Glomerular visceral epithelial cell (primary cell): ENCODE results near the gene ROGDI.
"Not testable (repeated sequence)": the region's sequence is repeated elsewhere in the genome, so short reads cannot be mapped to it uniquely, and the experiment has no call there.

Experiments
- DNase-seq: peaks from one replicate; pipeline ENCODE4 v3.0.0-alpha.2; 2016; ENCODE audit errors: extremely low spot score

The ROGDI gene

DNA sequence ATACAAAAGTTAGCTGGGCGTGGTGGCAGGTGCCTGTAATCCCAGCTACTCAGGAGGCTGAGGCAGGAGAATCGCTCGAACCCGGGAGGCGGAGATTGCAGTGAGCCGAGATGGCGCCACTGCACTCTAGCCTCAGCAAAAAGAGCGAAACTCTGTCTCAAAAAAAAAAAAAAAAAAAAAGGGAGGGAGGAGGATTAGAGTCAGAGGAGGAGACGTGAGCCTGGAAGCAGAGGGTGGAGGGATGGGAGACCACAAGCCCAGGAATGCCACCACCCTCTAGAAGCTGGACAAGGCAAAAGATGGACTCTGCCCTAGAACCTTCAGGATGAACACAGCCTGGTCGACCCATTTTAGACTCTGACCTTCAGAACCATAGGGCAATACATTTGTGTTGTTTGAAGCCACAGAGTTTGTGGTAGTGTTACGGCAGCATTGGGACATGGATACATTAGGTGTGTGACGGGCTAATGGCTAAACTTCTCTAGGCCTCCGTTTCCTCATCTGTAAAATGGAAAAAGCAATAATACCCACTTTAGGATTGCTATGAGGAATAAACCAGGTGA, 9.4 kb downstream of the ROGDI start:
- DNase-seq = no peak

DNA sequence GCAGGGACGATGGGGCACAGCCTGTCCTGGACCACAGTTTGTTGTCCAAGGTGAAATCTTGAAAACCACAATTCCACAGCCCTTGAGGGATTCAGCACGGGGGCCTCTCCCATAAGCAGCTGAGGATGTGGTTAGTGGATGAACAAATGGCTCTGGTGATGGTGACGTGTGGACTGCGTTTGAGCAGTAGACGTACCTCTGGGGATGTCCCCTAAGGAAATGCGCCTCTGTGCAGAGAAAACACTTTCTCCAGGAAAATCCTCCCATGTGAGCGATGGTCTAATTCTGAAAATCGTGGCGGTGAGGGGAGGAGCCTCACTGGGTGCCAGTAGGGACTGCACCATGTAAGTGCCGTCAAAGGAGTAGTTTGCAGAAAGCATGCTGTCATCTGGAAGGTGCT, 11.6 kb downstream of the ROGDI start:
- no peak for DNase-seq

DNA sequence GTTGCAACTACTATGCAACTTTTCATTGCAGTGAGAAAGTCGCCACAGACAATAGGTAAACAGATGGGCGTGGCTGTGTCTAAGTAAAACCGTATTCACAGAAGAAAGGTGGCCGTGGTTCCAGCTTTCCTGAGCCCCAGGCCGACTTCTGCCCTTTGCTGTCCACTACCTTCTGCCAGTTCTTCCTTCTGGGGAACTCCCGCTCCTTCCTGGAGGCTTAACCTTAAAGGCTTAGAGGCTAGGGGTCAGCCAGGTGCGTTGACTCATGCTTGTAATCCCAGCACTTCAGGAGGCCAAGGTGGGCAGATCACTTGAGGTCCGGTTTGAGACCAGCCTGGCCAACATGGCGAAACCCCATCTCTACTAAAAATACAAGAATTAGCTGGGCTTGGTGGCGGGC, 12.2 kb downstream of the ROGDI start:
- no peak for DNase-seq

DNA sequence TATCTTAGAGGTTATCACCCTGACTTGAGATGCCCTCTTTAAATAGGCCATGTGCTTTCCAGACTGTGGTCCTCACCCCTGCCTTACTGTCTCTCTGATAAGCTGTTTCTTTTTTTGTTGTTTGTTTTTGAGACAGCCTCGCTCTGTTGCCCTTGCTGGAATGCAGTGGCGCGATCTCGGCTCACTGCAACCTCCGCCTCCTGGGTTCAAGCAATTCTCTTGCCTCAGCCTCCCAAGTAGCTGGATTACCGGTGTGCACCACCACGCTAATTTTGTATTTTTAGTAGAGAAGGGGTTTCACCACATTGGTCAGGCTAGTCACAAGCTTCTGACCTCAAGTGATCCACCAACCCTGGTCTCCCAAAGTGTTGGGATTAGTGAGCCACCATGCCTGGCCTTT, 13.5 kb downstream of the ROGDI start:
- no peak for DNase-seq

DNA sequence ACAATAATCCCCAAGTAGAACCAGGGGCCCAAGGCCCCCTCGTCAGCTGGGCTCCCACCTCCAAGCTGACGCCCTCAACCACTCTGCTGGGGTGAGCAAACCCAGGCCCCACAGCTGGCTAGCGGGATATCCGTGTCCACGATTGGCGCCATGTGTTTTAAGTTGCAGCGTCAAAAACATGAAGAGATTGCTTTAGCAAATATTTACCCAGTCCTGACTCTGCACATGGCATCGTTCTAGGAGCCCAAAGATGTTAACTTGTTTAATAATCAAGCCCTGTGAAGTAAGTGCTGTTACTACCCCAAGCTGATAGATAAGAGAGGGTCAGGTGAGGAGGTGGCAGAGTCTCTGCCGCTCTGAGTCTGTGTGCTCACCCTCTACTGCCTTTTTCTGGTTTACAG, 13.9 kb downstream of the ROGDI start:
- no peak for DNase-seq

DNA sequence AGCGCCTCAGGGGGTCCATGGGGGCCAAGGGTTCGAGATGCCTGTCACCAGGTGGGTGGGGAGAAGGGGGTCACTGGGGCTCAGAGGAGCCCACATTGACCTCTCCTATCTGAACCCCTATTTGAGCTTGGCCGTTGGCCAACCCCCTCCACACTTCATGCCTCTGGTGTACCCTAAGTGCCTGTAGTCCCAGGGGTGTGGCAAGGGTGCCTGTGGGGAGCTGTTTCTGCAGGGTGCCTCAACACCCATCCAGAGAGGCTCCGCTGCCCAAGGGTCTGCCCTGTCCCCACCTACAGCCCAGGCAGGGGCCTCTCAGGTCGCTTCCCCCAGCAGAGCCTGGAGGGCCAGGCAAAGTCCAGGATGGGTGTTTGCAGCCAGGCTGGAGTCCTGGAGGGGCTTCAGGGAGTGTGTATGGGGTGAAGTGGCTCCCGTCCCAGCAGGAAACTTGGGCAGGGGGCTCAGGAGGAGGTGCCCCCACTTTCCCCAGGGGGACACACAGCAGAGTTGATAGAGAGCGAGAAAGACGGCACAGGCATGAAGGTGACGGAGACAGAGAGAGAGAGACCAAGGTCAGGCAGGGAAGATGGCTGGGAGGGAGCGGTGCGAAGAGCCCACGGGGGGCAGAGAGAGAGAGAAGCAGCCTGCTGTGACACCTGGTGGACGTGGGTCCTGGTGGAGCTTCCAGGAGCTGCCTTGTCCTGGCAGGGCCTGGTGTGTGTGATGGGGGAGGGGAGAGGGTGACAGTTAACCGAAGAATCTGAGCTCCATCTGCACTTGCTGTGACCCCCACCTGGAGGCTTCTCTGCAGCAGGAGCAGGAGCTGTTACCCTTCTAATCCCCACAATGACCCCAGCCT, 14.6 kb downstream of the ROGDI start, which contains the start of gene SEPTIN12:
TSS of gene SEPTIN12 (minus strand) at position 719 of the 856 bp plus-strand sequence. CDS start at position 19, 700 bp downstream.
- DNase-seq = no peak

DNA sequence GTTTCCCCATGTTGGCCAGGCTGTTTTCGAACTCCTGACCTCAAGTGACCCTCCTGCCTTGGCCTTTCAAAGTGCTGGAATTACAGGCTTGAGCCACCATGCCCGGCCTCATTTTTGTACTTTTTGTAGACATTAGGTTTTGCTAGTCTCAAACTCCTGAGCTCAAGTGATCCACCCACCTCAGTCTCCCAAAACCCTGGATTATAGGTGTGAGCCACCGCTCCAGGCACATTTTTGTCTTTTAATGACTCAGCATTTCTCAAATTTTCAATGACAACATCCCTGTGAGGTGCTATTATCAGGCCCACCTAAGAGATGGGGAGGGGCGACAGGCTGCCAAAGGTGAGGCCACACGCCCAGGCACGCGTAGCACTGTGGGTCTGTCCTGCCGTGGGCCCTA, 15.4 kb downstream of the ROGDI start:
- no peak for DNase-seq

DNA sequence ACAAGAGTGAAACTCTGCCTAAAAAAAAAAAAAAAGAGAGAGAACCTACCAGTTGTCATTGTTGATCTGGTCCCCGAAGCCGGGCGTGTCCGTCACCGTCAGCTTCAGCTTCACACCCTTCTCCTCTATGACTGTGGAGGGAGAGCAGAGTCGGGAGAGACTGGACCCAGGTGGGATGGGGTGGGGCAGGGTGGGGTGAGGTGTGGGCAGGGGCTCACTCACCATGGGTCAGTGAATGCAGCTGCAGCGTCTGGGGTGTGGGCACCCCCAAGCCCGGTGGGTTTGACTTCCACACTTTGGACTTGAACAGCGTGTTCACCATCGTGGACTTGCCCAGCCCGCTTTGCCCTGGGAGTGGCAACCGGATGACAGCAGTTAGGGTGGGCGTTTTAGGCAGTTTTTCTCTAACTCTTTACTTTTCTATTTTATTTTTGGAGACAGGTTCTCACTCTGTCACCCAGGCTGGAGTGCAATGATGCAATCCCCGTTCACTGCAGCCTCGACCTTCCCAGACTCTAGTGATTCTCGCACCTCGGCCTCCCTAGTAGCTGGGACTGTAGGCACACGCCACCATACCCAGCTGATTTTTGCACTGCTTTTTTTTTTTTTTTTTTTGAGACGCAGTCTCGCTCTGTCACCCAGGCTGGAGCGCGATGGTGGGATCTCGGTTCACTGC, 16.5 kb downstream of the ROGDI start:
- DNase-seq = no peak

DNA sequence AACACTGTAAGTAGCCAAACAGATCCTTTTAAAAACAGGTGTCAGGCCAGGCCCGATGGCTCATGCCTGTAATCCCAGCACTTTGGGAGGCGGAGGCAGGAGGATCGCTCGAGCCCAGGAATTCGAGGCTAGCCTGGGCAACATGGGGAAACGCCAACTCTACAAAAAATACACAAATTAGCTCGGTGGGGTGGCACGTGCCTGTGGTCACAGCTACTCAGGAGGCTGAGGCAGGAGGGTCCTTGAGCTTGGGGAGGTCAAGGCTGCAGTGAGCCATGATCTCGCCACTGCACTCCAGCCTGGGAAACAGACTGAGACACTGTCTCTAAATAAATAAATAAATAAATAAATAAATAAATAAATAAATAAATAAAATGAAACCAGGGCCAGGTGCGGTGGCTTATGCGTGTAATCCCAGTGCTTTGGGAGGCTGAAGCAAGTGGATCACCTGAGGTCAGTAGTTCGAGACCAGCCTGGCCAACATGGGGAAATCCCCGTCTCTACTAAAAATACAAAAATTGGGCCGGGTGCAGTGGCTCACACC, 17.9 kb downstream of the ROGDI start:
- not testable (repeated sequence) for DNase-seq

DNA sequence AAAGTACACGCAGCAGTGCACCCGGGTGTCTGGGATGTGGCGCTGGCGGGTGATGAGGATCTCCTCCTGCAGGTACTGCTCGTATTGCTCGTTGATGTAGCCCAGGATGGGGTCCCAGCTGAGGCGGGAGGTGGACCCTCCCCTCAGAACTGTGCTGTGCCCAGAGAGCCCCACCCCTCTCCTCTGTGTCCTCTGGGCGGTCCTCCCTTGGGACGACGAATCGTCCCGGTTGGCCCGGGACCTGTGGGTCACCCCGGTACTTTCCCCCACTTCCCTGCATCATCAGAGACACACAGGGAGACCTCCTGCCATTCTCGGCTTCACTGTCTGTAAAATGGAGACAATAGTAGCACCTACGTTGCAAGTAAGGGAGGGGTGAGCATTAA, 18.5 kb downstream of the ROGDI start:
- no peak for DNase-seq

DNA sequence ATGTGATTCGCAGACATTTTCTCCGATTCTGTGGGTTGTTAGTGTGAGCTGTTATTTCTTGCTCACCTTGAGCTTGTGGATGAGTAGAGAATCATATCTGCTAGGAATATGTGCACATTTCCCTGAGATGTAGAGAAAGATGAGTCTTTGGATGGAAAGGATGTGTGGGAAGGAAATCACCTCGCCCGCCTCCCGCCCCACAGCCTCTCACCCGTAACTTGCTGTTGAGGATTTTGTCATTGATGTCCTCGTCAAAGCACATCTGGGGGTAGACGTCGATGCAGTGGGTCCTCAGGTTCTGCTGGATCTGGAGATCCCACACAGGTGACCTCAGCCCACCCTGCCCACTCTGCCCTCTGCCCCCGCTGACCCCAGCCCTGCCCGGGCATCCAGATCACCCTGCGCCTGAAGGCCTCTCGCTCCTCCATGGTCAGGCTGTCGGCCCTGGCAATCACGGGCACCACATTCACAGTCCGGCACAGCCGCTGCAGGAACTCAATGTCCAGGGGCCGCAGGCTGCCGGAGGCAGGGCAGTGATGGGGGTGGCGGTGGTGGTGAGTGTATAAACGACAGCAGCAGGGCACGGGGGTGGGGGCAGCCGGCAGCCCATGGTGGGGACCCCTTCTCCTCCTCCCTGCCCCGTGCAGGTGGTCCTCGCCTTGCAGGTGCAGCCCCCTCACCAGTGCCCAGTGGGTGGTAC, 19.0 kb downstream of the ROGDI start:
- no peak for DNase-seq

DNA sequence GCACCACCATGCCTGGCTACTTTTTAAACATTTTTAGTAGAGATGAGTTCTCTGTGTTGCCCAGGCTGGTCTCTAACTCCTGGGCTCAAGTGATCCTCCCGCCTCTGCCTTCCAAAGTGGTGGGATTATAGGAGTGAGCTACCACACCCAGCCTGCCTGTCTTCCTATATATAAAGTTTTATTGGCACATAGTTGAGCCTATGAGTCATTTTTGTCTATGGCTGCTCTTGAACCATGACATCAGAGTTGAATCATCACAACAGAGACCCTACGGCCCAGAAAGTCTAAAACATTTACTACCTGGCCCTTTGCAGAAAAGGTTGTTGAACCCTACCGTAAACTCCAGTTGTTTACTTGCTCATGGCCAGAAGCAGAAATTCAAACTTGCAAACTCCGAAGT, 22.2 kb downstream of the ROGDI start:
- DNase-seq = no peak

DNA sequence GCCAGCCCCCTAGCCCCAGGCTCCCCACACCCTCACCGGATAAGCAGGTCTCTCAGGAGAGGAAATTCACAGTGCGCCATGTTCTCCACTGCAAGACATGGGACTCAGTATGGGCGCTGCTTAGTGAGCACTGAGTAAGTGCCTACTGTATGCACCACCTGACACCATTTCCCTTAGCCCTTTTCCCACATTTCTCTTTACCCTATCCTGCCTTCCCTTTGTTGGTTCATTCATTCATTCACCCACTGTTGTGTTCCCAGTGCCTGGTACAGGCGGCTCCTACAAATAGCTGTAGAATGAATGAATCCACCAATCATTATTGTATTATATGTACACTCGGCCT, 24.4 kb downstream of the ROGDI start:
- no peak for DNase-seq

DNA sequence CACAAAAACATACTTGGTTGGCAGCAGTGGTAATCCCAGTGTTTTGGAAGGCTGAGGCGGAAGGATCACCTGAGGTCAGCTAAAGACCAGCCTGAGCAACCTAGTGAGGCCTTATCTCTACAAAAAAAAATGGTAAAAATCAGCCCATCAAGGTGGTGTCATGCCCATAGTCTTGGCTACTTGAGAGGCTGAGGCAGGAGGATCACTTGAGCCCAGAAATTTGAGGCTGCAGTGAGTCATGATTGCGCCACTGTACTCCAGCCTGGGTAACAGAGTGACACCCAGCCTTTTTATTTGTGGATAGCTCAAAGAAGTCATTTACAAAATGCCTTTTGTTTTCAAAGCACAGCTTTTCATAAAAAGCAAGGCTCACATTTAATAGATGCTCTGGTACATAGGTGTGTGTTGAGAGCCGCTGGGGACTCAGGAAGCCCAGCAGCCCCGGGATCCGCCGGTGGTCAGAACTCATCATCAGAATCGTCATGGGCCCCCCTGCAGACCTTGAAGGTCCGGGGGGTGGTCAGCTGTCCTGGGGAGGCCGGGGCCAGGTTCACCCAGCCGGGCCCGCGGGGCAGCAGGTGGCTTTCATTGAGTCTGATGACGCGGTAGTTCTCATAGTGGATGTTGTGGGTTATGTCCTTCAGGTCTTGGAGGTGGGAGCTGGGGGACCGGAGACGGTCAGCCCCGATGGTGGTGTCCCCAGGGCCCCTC, 24.9 kb downstream of the ROGDI start:
- no peak for DNase-seq

DNA sequence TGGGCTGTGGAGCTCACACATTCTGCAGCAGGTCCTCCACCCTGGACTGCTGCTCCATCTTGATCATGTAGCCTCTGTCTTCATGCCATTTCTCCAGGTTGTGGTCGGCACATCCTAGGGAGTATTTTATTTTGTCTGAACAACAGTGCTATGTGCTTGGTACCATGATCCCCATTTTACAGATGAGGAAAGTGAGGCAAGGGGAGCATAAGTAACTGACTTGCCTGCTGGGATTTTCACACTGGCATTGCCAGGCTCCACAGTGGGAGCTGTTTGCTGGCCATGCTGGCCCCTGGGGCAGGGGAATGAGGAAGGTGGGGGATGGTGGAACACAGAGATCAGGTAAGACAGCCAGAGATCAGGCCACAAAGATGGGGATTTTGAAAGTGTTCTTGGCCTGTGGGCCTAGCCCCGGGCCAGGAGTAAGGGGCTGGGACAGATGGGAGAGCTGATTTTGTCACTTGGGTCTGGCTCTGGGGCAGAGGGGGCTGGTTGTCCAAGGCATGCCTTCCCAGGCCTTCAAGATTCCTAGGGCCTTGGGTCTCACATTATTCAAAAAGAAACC, 26.2 kb downstream of the ROGDI start:
- DNase-seq = no peak

DNA sequence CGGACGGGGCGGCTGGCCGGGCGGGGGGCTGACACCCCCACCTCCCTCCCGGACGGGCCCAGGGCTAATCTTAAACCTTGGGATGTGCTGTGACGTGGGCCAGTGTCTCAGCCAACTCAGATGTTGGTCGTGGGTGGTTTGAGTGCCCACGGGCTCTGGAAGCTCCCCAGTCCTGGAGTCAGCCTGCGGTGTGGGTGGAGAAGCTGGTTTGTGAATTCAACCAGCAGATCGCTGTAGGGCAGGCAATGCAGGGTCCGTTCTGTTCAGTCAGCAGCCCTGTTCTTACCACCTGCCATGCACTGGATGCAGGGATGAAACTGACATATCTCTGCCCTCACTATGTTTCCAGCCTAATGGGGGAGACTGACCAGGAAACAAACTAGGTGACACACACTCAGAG, 27.4 kb downstream of the ROGDI start:
- DNase-seq = no peak

DNA sequence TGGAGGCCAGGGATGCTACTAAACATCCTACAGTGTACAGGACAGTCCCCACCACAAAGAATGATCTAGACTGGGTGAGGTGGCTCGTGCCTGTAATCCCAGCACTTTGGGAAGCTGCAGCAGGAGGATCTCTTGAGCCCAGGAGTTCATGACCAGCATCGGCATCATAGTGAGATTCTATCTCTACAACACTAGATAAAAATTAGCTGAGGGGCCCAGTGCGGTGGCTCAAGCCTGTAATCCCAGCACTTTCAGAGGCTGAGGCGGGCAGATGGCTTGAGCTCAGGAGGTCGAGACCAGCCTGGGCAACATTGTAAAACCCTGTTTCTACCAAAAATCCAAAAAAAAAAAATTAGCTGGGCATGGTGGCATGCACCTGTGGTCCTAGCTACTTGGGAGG, 30.1 kb downstream of the ROGDI start:
- no peak for DNase-seq

DNA sequence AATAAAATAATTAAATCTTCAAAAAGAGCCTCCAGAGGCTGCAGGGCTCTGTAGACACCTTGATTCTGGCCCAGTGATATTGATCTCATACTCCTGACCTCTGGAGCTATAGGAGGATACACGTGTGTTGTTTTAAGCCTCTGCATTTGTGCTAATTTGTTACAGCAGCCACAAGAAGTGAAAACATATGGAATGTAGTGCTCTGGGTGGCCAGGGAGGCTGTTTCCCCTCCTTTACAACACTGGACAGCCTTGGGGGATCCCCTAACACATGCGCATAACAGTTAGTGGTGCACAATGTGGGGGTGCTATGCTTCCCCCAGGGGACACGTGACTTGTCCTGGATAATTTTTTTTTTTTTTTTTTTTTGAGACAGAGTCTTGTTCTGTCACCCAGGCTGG, 30.8 kb downstream of the ROGDI start:
- no peak for DNase-seq

DNA sequence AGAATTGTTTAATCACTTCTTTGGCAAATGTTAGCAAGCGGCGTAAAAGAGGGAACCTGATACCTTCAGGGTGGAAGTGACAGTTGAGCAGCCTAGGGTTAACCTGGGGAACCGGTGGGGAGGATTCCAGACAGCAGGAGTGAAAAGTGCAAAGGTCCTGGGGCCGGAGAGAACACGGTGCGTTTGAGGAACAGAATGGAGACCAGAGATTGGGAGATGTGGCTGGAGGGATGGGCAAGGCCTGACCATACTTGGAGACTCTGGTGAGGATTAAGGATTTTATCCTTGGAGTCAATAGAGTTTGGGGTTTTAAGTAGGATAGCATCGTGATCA, 33.2 kb downstream of the ROGDI start:
- DNase-seq = no peak

DNA sequence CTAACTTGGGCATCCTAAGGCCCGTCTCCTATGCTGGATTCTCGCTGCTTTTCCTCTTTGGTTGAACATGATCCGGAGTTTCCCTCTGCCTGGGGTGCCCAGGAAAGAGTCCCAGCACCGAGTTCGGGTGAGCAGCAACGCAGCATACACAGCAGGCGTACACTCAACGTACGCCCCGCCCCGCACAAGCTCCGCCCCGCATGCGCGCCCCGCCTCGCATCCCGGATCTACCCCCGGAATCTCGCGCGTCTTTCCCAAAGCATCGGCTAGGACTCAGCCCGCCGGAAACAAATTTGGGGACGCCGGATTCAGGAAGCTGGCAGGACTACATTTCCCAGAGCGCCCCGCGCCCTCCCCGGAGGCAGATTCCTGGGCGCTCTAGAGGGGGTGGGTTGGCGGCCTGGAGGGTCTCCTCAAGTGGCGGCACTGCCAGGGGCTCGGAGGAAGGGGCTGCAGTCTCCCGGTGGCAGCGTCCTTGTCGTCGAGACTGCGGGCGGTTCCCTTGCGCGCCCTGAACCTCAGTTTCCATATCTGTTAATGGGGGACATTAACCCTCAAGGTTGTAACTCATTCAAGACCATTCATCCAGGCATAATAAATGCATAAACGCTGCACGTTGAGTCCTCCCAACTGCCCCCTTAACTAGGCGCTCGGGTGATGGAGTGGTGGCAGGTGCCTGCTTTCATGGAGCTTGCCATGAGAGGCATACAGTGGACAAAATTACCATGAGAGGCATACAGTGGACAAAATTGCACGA, 33.7 kb downstream of the ROGDI start:
- DNase-seq = peak; percentile 91
